H1 (cell line): ENCODE measurements around the gene NLRX1. TPM values are rescaled to one million over a fixed set of nuclear protein-coding genes. Genes with fewer than 3 reads are reported as not detected.

Experiments used
- GABPA ChIP-seq: IDR thresholded peaks from 2 replicates; pipeline ENCODE4 v1.6.1; 2011; ENCODE audit warnings: mild to moderate bottlenecking, low read length, moderate library complexity, borderline replicate concordance; ENCODE audit not compliant: insufficient read depth
- PHF8 ChIP-seq: fragments of 200-600 bp; sonication (generic); conservative IDR thresholded peaks from 2 replicates; pipeline ENCODE4 v1.7.1; 2012; ENCODE audit warnings: low read depth, mild to moderate bottlenecking, inconsistent platforms, low read length, moderate library complexity
- RNF2 ChIP-seq: fragments of 200-900, 300-1000 bp; sonication (generic); IDR thresholded peaks from 2 replicates; pipeline ENCODE4 v1.7.1; 2016; ENCODE audit warnings: borderline replicate concordance, low read depth, mild to moderate bottlenecking, antibody characterized with exemption, low read length; ENCODE audit not compliant: poor library complexity, severe bottlenecking; ENCODE audit errors: missing control alignments
- SAP30 ChIP-seq: fragments of 300-600 bp; sonication (generic); IDR thresholded peaks from 2 replicates; pipeline ENCODE4 v1.7.1; 2012; ENCODE audit warnings: low read length, moderate library complexity, mild to moderate bottlenecking, inconsistent platforms; ENCODE audit not compliant: insufficient read depth, insufficient replicate concordance
- TAF7 ChIP-seq: optimal IDR thresholded peaks from 2 replicates; pipeline ENCODE3; 2011; ENCODE audit warnings: low read depth, mild to moderate bottlenecking, inconsistent platforms, low read length, moderate library complexity, borderline replicate concordance
- polyA plus RNA-seq, 7 experiments: library from polyadenylated mRNA; depleted of rRNA in 3 of 7; stranded (reverse) in 5 of 7; unstranded in 2 of 7; fragments of >200 nt in 5 of 7; fragments of 200-250 nt in 2 of 7; gene quantifications; 1 replicate in 5 of 7; 2 replicates in 1 of 7; 4 replicates in 1 of 7; pipeline versions ENCODE4 v1.2.1 to v1.2.3, GENCODE V29; 2011 to 2013; ENCODE audit warnings: missing spikeins in 2 of 7, mixed read lengths in 2 of 7
- total RNA-seq: library from RNA; stranded (reverse); fragmentation: NEBNext Ultra II Directional; extraction: Animal tissue kit (Norgen Biotek cat#: 25700); gene quantifications from 2 replicates; pipeline ENCODE4 v1.2.1, GENCODE V29; 2021
- TF ChIP-seq, protein P1 (sequence below): fragments of 300-600 bp; sonication (generic); IDR thresholded peaks from 2 replicates; pipeline ENCODE4 v1.7.1; 2012; ENCODE audit warnings: low read length, moderate library complexity, mild to moderate bottlenecking, inconsistent platforms; ENCODE audit not compliant: insufficient replicate concordance
- TF ChIP-seq, protein P2 (sequence below): IDR thresholded peaks from 2 replicates; pipeline ENCODE4 v1.6.1; 2012; ENCODE audit warnings: inconsistent platforms

Gene NLRX1
- total and polyA plus RNA-seq, 2 of the 8 experiments (the other 6 are each of a cell fraction or from before 2014, with no cell fraction given): 13.2 to 18.6 TPM

DNA sequence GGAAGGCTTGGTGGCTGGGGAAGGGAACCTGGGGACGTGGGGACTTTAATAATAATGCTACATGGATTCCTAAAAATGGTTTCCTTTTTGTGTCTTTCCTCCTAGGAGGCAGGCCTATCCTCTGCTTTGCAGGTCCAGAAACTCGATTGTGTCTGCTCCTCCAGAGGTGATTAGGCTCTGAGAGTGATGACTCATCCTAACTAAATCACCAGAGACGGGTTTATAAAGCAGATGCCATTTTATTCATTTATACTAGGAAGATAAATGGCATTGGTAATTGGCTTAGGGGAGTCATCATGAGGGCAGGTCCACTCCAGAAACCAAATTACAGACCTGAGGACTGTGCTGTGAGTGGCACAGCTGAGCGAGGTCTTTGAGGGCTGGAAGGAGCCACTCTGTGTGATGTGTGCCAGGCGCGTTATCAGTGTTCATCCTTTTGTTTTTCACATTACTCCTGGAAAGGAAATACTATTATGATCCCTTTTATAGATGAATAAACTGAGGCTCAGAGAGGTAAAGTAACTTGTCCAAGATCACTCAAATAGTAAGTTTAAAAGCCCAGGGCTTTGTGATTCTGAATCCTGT, 7.1 kb downstream of the NLRX1 start (continued):
- TF ChIP-seq, protein P1, sequence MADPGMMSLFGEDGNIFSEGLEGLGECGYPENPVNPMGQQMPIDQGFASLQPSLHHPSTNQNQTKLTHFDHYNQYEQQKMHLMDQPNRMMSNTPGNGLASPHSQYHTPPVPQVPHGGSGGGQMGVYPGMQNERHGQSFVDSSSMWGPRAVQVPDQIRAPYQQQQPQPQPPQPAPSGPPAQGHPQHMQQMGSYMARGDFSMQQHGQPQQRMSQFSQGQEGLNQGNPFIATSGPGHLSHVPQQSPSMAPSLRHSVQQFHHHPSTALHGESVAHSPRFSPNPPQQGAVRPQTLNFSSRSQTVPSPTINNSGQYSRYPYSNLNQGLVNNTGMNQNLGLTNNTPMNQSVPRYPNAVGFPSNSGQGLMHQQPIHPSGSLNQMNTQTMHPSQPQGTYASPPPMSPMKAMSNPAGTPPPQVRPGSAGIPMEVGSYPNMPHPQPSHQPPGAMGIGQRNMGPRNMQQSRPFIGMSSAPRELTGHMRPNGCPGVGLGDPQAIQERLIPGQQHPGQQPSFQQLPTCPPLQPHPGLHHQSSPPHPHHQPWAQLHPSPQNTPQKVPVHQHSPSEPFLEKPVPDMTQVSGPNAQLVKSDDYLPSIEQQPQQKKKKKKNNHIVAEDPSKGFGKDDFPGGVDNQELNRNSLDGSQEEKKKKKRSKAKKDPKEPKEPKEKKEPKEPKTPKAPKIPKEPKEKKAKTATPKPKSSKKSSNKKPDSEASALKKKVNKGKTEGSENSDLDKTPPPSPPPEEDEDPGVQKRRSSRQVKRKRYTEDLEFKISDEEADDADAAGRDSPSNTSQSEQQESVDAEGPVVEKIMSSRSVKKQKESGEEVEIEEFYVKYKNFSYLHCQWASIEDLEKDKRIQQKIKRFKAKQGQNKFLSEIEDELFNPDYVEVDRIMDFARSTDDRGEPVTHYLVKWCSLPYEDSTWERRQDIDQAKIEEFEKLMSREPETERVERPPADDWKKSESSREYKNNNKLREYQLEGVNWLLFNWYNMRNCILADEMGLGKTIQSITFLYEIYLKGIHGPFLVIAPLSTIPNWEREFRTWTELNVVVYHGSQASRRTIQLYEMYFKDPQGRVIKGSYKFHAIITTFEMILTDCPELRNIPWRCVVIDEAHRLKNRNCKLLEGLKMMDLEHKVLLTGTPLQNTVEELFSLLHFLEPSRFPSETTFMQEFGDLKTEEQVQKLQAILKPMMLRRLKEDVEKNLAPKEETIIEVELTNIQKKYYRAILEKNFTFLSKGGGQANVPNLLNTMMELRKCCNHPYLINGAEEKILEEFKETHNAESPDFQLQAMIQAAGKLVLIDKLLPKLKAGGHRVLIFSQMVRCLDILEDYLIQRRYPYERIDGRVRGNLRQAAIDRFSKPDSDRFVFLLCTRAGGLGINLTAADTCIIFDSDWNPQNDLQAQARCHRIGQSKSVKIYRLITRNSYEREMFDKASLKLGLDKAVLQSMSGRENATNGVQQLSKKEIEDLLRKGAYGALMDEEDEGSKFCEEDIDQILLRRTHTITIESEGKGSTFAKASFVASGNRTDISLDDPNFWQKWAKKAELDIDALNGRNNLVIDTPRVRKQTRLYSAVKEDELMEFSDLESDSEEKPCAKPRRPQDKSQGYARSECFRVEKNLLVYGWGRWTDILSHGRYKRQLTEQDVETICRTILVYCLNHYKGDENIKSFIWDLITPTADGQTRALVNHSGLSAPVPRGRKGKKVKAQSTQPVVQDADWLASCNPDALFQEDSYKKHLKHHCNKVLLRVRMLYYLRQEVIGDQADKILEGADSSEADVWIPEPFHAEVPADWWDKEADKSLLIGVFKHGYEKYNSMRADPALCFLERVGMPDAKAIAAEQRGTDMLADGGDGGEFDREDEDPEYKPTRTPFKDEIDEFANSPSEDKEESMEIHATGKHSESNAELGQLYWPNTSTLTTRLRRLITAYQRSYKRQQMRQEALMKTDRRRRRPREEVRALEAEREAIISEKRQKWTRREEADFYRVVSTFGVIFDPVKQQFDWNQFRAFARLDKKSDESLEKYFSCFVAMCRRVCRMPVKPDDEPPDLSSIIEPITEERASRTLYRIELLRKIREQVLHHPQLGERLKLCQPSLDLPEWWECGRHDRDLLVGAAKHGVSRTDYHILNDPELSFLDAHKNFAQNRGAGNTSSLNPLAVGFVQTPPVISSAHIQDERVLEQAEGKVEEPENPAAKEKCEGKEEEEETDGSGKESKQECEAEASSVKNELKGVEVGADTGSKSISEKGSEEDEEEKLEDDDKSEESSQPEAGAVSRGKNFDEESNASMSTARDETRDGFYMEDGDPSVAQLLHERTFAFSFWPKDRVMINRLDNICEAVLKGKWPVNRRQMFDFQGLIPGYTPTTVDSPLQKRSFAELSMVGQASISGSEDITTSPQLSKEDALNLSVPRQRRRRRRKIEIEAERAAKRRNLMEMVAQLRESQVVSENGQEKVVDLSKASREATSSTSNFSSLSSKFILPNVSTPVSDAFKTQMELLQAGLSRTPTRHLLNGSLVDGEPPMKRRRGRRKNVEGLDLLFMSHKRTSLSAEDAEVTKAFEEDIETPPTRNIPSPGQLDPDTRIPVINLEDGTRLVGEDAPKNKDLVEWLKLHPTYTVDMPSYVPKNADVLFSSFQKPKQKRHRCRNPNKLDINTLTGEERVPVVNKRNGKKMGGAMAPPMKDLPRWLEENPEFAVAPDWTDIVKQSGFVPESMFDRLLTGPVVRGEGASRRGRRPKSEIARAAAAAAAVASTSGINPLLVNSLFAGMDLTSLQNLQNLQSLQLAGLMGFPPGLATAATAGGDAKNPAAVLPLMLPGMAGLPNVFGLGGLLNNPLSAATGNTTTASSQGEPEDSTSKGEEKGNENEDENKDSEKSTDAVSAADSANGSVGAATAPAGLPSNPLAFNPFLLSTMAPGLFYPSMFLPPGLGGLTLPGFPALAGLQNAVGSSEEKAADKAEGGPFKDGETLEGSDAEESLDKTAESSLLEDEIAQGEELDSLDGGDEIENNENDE: no peak
- TF ChIP-seq TAF7: no peak
- TF ChIP-seq RNF2: no peak
- no peak for TF ChIP-seq SAP30
- TF ChIP-seq PHF8: no peak
- no peak for TF ChIP-seq GABPA
- TF ChIP-seq, protein P2, sequence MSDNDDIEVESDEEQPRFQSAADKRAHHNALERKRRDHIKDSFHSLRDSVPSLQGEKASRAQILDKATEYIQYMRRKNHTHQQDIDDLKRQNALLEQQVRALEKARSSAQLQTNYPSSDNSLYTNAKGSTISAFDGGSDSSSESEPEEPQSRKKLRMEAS: no peak
